Central memory CD8-positive, alpha-beta T cell (primary cell): Measurements from ENCODE around the gene ITGB3.

Experiments
- ATAC-seq: fragments of 150-1000 bp; cut with Tn5 transposase; replicated peaks from 2 replicates; pipeline ENCODE4 v1.10.0; 2022; ENCODE audit warnings: mild to moderate bottlenecking, moderate FRiP score, moderate number of reproducible peaks; ENCODE audit not compliant: poor library complexity, severe bottlenecking; ENCODE audit errors: extremely low read depth
- DNase-seq, 2 donors: peaks; one replicate each; pipeline ENCODE4 v3.0.0; 2021; ENCODE audit warnings: low spot score in 2 of 2
- H3K27ac Mint-ChIP-seq: one replicate; pipeline ENCODE4 v1.8.0; 2022; ENCODE audit warnings: low read depth, mild to moderate bottlenecking, moderate library complexity, mixed read lengths
- H3K27me3 Mint-ChIP-seq: one replicate; pipeline ENCODE4 v1.8.0; 2022; ENCODE audit warnings: mixed read lengths
- H3K36me3 Mint-ChIP-seq: one replicate; pipeline ENCODE4 v1.8.0; 2022; ENCODE audit warnings: mild to moderate bottlenecking, moderate library complexity, mixed read lengths; ENCODE audit not compliant: insufficient read depth
- H3K4me1 Mint-ChIP-seq: one replicate; pipeline ENCODE4 v1.8.0; 2022; ENCODE audit warnings: mixed read lengths
- H3K4me3 Mint-ChIP-seq: one replicate; pipeline ENCODE4 v1.8.0; 2022; ENCODE audit warnings: mild to moderate bottlenecking, moderate library complexity, mixed read lengths
- H3K9me3 Mint-ChIP-seq: one replicate; pipeline ENCODE4 v1.8.0; 2022; ENCODE audit warnings: mixed read lengths

The ITGB3 gene

GRCh38 chr17:47225911-47226688 lies 27.5 kb upstream of the ITGB3 start:
- Mint-ChIP-seq H3K27ac (peak overlapping the region; percentile 54), H3K9me3 (no peaks in the 10 kb centered on the region), H3K4me1 (peaks cover 31% of the 10 kb centered on the region), H3K36me3 (no peaks in the 10 kb centered on the region), H3K27me3 (no peaks in the 10 kb centered on the region), H3K4me3 (no peak overlapping the region)
- no peak for DNase-seq
- no peak for ATAC-seq

GRCh38 chr17:47227862-47228261 lies 25.8 kb upstream of the ITGB3 start:
- H3K9me3 Mint-ChIP-seq, result no peaks in the 10 kb centered on the region
- H3K4me1 Mint-ChIP-seq, result peaks cover 15% of the 10 kb centered on the region
- ATAC-seq (no peak), DNase-seq (no peak)
- H3K27me3 Mint-ChIP-seq, result no peaks in the 10 kb centered on the region
- H3K27ac Mint-ChIP-seq, result peak overlapping the region; percentile 70
- H3K36me3 Mint-ChIP-seq, result no peaks in the 10 kb centered on the region
- no peak overlapping the region for H3K4me3 Mint-ChIP-seq

GRCh38 chr17:47229535-47230443 lies 23.8 kb upstream of the ITGB3 start:
- Mint-ChIP-seq H3K27me3 (no peaks in the 10 kb centered on the region), H3K27ac (no peak overlapping the region), H3K36me3 (no peaks in the 10 kb centered on the region), H3K4me1 (peaks cover 15% of the 10 kb centered on the region), H3K9me3 (no peaks in the 10 kb centered on the region), H3K4me3 (peak overlapping the region; percentile 29)
- ATAC-seq (peak; percentile 73), DNase-seq (peak; percentile 31 to 37)

- DNase-seq (no peak), ATAC-seq (no peak)
- Mint-ChIP-seq H3K9me3 (no peaks in the 10 kb centered on the region), H3K27me3 (no peaks in the 10 kb centered on the region), H3K36me3 (no peaks in the 10 kb centered on the region), H3K4me1 (peaks cover 15% of the 10 kb centered on the region), H3K4me3 (no peak overlapping the region), H3K27ac (no peak overlapping the region)
Observed at GRCh38 chr17:47230864-47231263, 22.8 kb upstream of the ITGB3 start.

GRCh38 chr17:47231334-47231733 lies 22.3 kb upstream of the ITGB3 start:
- H3K27me3 Mint-ChIP-seq, result no peaks in the 10 kb centered on the region
- ATAC-seq (no peak), DNase-seq (no peak)
- H3K9me3 Mint-ChIP-seq, result no peaks in the 10 kb centered on the region
- H3K4me1 Mint-ChIP-seq, result peaks cover 15% of the 10 kb centered on the region
- H3K27ac Mint-ChIP-seq, result no peak overlapping the region
- no peak overlapping the region for H3K4me3 Mint-ChIP-seq
- H3K36me3 Mint-ChIP-seq, result no peaks in the 10 kb centered on the region

GRCh38 chr17:47231866-47232265 lies 21.8 kb upstream of the ITGB3 start:
- peaks cover 15% of the 10 kb centered on the region for H3K4me1 Mint-ChIP-seq
- no peak for ATAC-seq
- H3K27ac Mint-ChIP-seq, result no peak overlapping the region
- no peak overlapping the region for H3K4me3 Mint-ChIP-seq
- H3K9me3 Mint-ChIP-seq, result no peaks in the 10 kb centered on the region
- no peak for DNase-seq
- H3K36me3 Mint-ChIP-seq, result no peaks in the 10 kb centered on the region
- no peaks in the 10 kb centered on the region for H3K27me3 Mint-ChIP-seq

- Mint-ChIP-seq H3K4me1 (peaks cover 15% of the 10 kb centered on the region), H3K9me3 (no peaks in the 10 kb centered on the region), H3K27ac (no peak overlapping the region), H3K27me3 (no peaks in the 10 kb centered on the region), H3K36me3 (no peaks in the 10 kb centered on the region), H3K4me3 (no peak overlapping the region)
- ATAC-seq, result no peak
- DNase-seq, result no peak
Observed at GRCh38 chr17:47232465-47232864, 21.2 kb upstream of the ITGB3 start.

- ATAC-seq (no peak), DNase-seq (no peak)
- H3K36me3 Mint-ChIP-seq, result peaks cover 1% of the 10 kb centered on the region
- no peak overlapping the region for H3K4me3 Mint-ChIP-seq
- peaks cover 12% of the 10 kb centered on the region for H3K4me1 Mint-ChIP-seq
- H3K27me3 Mint-ChIP-seq, result no peaks in the 10 kb centered on the region
- H3K9me3 Mint-ChIP-seq, result no peaks in the 10 kb centered on the region
- H3K27ac Mint-ChIP-seq, result no peak overlapping the region
Observed at GRCh38 chr17:47235506-47235905, 18.1 kb upstream of the ITGB3 start.

GRCh38 chr17:47235923-47236322 lies 17.7 kb upstream of the ITGB3 start:
- no peaks in the 10 kb centered on the region for H3K27me3 Mint-ChIP-seq
- H3K9me3 Mint-ChIP-seq, result no peaks in the 10 kb centered on the region
- no peak overlapping the region for H3K4me3 Mint-ChIP-seq
- H3K27ac Mint-ChIP-seq, result no peak overlapping the region
- ATAC-seq, result no peak
- no peak for DNase-seq
- peaks cover 1% of the 10 kb centered on the region for H3K36me3 Mint-ChIP-seq
- H3K4me1 Mint-ChIP-seq, result peaks cover 9% of the 10 kb centered on the region

GRCh38 chr17:47237841-47238240 lies 15.8 kb upstream of the ITGB3 start:
- ATAC-seq (no peak), DNase-seq (no peak)
- H3K27me3 Mint-ChIP-seq, result peaks cover 9% of the 10 kb centered on the region
- peaks cover 1% of the 10 kb centered on the region for H3K36me3 Mint-ChIP-seq
- H3K4me3 Mint-ChIP-seq, result no peak overlapping the region
- no peak overlapping the region for H3K27ac Mint-ChIP-seq
- H3K9me3 Mint-ChIP-seq, result no peaks in the 10 kb centered on the region
- H3K4me1 Mint-ChIP-seq, result peaks cover 9% of the 10 kb centered on the region

GRCh38 chr17:47238321-47239010 lies 15.2 kb upstream of the ITGB3 start:
- Mint-ChIP-seq H3K27ac (no peak overlapping the region), H3K4me3 (no peak overlapping the region), H3K4me1 (peaks cover 9% of the 10 kb centered on the region), H3K9me3 (no peaks in the 10 kb centered on the region), H3K36me3 (peaks cover 1% of the 10 kb centered on the region), H3K27me3 (peaks cover 11% of the 10 kb centered on the region)
- DNase-seq (no peak), ATAC-seq (no peak)

- ATAC-seq (no peak), DNase-seq (no peak)
- Mint-ChIP-seq H3K9me3 (no peaks in the 10 kb centered on the region), H3K36me3 (peaks cover 1% of the 10 kb centered on the region), H3K4me3 (no peak overlapping the region), H3K27me3 (peaks cover 22% of the 10 kb centered on the region), H3K27ac (no peak overlapping the region), H3K4me1 (peaks cover 9% of the 10 kb centered on the region)
Observed at GRCh38 chr17:47239619-47239966, 14.0 kb upstream of the ITGB3 start.
